MM.1S (cell line): ENCODE data around the gene NAALADL2.

Experiments
- EZH2 ChIP-seq: fragments of 300-600 bp; sonication (generic); optimal IDR thresholded peaks from 2 replicates; pipeline ENCODE3; 2017; ENCODE audit warnings: low read depth, mild to moderate bottlenecking, antibody characterized with exemption, low read length, mixed read lengths
- TF ChIP-seq, protein P1 (sequence below): fragments of 300-600 bp; sonication (generic); IDR thresholded peaks from 2 replicates; pipeline ENCODE4 v1.5.1; 2016; ENCODE audit warnings: antibody characterized with exemption, low read length, mixed read lengths

DNA sequence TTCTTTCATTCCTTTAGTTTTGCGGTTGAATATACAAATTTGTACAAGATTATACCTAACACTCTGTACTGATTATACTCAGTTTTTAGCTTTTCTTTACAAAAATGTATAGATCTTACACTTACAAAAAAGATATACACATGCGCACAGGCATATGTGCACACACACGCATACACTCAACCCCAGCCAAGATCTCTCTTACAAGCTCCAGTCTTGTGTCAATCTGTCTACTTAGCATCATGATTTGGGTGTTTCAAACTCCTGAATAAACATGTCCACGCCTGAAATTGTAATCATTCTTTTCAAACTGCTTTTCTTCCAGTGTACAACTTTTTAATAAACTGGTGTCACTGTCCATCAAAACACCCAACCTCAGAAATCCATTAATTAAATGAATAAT, 180.7 kb downstream of the NAALADL2 start:
- TF ChIP-seq, protein P1, sequence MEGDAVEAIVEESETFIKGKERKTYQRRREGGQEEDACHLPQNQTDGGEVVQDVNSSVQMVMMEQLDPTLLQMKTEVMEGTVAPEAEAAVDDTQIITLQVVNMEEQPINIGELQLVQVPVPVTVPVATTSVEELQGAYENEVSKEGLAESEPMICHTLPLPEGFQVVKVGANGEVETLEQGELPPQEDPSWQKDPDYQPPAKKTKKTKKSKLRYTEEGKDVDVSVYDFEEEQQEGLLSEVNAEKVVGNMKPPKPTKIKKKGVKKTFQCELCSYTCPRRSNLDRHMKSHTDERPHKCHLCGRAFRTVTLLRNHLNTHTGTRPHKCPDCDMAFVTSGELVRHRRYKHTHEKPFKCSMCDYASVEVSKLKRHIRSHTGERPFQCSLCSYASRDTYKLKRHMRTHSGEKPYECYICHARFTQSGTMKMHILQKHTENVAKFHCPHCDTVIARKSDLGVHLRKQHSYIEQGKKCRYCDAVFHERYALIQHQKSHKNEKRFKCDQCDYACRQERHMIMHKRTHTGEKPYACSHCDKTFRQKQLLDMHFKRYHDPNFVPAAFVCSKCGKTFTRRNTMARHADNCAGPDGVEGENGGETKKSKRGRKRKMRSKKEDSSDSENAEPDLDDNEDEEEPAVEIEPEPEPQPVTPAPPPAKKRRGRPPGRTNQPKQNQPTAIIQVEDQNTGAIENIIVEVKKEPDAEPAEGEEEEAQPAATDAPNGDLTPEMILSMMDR = no peak
- no peak for TF ChIP-seq EZH2
